GM19452 (cell line): ENCODE data around the gene NEK6.
"Not testable (repeated sequence)": the region's sequence is repeated elsewhere in the genome, so short reads cannot be mapped to it uniquely, and the experiment has no call there.

Experiments
- ATAC-seq: cut with Tn5 transposase; IDR thresholded peaks from one replicate; pipeline ENCODE4 v1.9.1; 2021; ENCODE audit not compliant: unreplicated experiment

Gene NEK6

DNA sequence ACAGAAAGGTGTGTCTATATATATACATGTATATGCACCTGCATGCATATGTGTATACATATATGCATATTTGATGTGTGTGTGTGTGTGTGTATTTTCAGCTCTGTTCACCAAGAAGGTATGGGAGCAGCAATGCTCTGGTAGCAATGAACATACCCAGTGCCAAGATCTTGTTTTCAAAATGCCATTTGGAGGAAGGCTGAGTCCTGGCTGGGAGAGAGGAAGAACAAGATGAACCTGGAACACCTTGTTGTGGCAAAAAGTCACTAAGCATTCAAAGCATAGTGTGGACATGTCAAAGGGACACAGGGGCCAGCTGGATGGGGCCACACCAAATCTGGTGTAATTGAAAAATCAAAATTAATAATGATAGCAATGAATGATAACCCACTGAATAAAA is 31.8 kb upstream of the NEK6 start:
- ATAC-seq, result no peak

DNA sequence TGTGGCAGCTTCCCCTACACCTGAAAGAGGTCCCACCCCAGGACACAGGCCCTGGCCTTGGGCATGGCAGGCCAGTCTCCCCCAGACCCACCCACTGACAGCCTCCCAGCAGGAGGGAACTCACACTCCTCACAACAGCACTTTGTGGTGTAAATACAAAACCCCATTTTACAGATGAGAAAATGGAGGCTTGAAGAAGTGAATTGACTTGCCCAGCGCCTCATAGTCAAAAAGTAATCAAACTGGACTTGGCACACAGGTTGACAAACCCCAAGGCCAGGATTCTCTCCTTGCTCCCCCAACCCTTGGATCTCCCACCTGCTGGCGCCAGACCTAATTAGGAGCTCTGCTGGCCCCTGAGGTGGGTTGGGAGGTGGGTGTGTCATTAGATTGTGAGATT is 29.2 kb upstream of the NEK6 start:
- ATAC-seq, result no peak

- no peak for ATAC-seq
Observed at GRCh38 chr9:124231095-124231737, 26.5 kb upstream of the NEK6 start.

DNA sequence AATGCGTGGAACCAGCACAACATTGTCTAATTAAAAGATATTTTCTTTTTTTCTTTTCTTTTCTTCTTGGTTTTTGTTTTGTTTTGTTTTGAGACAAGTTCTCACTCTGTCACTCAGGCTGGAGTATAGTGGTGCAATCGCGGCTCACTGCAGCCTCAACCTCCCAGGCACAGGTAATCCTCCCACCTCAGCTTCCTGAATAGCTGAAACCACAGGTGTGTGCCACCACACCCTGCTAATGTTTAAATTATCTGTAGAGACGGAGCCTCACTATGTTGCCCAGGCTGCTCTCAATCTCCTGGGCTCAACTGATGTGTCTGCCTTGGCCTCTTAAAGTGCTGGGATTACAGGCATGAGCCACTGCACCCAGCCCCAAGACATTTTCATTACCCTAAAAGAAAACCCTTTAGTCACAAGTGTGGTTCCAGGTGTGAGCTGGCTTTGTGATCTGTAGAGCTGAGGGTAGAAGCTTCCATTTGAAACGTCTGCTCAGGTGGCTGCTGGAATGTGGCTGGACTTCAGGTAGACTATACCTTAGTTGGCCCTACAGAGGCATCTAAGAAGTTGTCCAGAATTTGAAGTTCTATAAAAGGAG is 19.1 kb upstream of the NEK6 start:
- ATAC-seq, result no peak

GRCh38 chr9:124239249-124240073 is 18.3 kb upstream of the NEK6 start:
- ATAC-seq, result peak; percentile 80

GRCh38 chr9:124242331-124243194 is 15.2 kb upstream of the NEK6 start:
- ATAC-seq, result no peak

DNA sequence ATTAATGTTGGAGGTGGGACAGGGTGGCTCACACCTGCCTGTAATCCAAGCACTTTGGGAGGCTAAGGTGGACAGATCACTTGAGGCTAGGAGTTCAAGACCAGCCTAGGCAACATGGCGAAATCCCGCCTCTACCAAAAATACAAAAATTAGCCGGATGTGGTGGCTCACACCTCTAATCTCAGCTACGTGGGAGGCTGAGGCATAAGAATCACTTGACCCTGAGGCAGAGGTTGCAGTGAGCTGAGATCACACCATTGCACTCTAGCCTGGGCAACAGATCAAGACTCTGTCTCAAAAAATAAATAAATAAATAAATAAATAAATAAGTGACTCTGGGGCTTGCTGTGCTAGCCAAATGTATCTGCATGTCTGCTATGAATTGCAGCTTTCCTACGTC is 10.4 kb upstream of the NEK6 start:
- not testable (repeated sequence) for ATAC-seq

GRCh38 chr9:124248066-124248465 is 9.7 kb upstream of the NEK6 start:
- ATAC-seq, result no peak

GRCh38 chr9:124248960-124249359 is 8.8 kb upstream of the NEK6 start:
- no peak for ATAC-seq

GRCh38 chr9:124251204-124251603 is 6.5 kb upstream of the NEK6 start:
- no peak for ATAC-seq

DNA sequence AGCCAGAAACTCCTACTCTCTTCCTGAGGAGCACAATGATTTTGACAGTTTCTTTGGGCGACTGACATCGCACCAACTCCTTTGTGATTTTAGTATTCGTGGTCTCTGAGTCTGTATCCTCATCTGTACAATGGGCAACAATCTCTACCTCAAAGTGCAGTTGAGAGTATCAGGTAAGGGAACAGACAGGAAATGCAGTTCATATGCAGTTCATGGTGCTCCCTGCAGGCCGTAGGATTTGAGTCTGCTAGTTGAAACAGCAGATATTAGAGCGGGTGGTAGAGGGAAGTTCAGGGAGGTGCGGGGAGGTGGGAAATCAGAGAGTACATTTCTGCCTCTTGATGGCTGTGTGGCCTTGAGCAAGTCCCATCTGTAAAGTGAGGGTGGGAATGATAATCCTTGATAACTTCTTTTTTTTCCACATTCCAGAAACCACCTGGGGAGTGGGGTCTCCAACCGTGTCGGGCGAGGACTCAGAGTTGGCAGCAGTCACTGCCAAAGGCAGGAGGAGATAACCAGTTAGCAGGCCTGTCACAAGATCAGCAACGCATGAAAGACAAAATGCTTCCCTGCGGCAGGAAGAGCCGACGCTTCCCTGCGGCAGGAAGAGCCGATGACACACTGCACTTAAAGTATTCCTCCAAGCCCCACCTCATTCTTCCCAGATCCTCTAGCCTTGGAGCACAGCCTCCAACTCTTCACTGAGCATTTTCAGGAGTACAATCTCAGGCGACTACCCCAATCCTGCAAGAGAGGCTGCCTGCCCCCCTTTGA is 6.0 kb upstream of the NEK6 start:
- no peak for ATAC-seq

DNA sequence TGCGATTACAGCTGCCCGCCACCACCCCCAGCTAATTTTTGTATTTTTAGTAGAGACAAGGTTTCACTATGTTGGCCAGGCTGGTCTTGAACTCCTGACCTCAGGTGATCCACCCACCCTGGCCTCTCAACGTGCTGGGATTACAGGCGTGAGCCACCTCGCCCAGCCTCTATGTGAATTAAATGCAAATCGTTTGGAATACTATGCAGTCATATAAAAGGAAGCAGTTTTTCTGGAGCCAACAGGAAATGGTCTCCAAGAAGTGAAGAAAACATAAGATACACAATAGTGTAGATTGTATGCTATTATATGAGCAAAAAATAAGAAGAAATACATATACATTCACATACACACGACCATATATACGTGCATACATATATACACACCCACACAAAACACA is 4.9 kb upstream of the NEK6 start:
- ATAC-seq, result not testable (repeated sequence)

DNA sequence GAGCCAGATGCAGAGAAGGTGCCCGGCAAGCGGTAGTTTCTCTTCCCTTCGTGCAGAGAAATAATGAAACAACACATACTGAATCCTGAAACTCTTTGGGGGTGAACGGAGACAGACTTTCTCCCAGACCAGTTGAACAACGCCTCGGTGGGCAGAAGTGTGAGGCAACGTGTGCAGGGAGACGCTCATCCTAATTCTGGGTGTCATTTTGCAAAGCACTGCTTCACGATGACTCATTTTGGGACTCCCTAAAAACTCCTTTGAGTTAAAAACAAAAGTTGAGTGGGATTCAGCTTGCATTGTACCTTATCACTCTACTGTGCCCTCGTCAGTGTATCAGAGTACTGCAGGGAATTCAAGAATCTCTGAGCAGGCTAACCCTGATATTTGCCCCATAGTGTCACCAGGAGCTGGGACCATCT is 3.5 kb upstream of the NEK6 start:
- peak; percentile 57 for ATAC-seq

- no peak for ATAC-seq
Observed at GRCh38 chr9:124255222-124255621, 2.5 kb upstream of the NEK6 start.

GRCh38 chr9:124256517-124257069 is 1.2 kb upstream of the NEK6 start:
- no peak for ATAC-seq

- ATAC-seq, result no peak
Observed at GRCh38 chr9:124257070-124257843, 492 bp upstream of the NEK6 start.

DNA sequence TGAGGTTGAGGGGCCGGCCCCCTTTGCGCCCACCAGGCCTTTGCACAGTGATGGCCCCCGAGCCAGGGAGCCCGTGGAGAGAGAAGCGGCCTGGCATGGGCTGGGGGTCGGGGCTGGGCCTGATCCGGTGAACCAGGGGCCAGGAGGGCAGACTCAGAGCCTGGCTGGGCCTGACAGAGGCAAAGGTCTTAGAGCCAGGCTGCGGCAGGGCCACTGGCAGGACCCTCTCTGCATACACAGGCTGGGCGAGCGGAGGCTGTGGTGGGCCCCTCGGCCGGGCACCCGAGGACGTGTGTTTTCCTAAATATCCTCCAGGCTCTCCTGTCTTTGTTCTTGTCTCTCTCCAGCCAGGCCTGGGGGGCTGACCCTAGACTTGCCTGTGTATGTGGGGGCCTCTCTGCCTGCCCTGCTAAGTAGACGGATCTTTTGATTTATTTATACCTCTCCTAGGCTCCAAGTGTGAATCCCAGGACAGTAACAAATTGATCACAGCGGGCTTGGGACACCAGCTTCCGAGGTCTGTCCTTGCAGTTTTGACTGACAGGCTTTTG is 933 bp downstream of the NEK6 start:
- no peak for ATAC-seq

DNA sequence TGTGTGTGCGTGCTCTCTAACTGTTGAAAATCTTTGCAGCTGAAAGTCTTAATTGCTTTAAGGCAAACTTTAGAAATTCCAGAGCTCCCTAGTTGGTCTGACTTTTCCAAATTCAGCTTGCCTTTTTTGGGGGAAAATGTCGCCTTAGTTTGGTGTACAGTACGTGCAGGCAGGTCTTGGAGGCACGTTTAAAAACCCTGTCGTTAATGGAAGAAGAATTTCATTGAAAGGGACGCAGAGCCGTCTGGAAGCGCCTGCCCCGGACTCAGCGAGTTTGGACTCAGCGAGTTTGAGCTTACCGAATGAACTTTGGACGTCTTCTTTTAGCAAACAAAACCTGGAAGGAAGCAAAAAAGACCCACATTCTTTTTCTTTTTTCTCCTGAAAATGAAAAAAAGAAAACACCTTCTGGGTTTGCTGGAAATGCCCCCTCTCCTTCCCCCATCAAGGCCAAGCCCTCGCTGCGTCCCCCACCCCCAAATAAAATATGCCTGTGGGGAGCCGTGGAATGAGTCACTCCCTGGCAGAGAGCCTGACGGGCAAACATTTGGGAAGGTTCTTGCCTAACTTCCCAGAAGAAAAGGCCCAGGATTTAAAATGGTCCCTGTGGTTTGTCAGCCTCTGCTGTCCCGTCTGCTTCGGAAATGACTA is 1.5 kb downstream of the NEK6 start:
- no peak for ATAC-seq
